HG03064 (cell line): ENCODE data around the gene IFI27.
"Not testable (repeated sequence)": the region's sequence is repeated elsewhere in the genome, so short reads cannot be mapped to it uniquely, and the experiment has no call there.

Experiments
- ATAC-seq: cut with Tn5 transposase; IDR thresholded peaks from one replicate; pipeline ENCODE4 v1.9.1; 2021; ENCODE audit warnings: low read depth; ENCODE audit not compliant: unreplicated experiment

IFI27 gene

DNA sequence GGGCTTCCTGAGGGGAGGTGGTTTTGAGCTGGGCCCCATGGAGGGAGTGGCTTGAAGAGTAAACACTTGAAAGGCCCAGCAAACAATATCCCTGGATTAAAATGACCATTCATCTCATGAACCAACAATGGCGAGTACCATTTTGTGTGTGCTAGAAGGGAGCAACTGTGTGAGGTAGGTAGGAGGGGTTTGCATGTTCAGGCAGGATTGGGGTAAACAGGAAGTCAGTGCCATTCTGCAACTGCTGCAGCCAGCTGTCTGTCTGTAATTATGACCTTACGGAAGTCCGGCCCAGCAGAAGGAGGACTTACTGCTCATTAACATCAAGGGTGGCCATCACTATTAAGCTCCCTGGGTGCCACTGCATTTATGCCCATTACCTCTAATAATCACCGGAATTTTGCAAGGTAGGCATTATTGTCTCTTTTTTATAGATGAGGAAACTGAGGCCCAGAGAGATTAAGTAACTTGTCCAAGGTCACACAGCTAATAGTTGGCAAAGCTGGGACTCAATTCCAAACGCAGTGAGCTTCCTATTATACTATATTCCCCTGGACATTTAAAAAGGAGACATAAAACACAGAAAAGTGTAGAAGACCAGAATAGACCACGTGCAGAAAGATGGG lies 35.5 kb downstream of the IFI27 start:
- no peak for ATAC-seq

DNA sequence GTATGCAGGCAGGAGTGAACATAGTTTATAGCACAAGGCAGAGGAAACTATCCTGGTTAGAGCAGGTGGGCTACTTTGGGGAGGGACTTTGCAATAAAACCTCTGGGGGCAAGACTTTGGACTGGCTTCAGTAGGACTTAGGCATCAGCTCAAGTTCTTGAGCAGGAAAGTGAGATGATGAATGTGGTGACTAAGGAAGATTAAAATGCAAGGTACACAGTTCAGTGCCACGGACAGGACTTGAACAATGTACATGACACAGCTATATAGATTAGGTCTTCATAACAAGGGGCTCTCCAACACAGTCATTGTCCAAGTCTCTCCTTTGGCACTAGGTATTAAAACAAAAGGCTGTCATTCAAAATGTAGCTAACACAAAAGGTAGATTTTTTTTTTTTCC lies 42.1 kb downstream of the IFI27 start:
- ATAC-seq: no peak

DNA sequence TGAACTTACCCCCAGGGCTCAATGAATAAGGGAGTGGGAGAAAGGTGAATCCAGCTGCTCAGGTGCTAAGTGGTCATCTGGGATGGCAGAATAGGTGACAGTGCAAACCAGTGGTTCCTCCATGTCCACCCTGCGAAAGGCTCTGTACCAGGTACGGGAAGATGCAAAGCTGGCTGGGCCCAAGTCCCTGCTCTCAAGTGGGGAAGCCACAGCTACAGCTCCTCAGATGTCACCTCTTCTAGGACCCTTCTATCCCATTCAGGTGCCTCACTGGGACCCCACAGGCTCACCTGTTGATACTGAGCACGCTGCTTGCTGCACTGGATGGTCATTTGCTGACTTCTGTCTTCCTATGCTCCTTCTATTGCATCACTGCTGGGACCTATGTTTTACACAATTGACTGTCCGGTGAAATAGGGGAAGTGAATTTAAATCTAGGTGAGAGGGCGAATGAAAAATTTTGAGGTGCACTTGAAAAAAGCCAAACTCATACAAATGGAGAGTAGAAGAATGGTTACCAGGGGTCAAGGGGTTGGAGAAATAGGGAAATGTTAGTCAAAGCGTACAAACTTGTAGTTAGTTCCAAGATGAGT lies 43.3 kb downstream of the IFI27 start:
- ATAC-seq: no peak

DNA sequence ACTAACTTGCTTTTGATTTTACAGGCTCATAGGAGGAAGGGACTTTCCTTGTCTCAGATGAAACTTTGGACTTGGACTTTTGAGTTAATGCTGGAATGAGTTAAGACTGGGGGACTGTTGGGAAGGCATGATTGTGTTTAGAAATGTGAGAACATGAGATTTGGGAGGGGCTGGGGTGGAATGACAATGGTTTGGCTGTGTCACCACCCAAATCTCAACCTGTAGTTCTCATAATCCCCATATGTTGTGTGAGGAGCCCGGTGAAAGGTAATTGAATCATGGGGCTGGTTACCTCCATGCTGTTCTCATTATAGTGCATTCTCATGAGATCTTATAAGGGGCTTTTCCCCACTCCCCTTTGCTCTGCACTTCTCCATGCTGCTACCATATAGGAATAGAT lies 45.6 kb downstream of the IFI27 start:
- not testable (repeated sequence) for ATAC-seq

DNA sequence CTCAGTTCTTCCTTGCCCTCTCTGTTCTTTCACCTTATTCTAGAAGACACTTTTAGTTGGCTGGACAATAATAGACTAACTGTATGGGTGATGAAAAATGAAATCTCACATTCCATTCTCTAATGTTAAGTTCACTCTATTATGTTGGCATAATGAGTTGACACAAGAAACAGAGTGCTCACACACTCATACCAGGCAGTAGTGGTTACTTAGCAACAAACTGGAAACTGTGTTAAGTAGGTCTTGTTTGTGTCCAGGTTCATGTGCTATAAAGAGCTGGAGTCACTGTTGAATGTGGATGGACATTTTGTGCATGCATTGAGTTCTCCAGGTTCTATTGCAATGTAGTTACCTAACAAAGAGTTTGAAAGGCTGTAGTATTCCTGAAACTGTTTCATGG lies 46.7 kb downstream of the IFI27 start:
- no peak for ATAC-seq

DNA sequence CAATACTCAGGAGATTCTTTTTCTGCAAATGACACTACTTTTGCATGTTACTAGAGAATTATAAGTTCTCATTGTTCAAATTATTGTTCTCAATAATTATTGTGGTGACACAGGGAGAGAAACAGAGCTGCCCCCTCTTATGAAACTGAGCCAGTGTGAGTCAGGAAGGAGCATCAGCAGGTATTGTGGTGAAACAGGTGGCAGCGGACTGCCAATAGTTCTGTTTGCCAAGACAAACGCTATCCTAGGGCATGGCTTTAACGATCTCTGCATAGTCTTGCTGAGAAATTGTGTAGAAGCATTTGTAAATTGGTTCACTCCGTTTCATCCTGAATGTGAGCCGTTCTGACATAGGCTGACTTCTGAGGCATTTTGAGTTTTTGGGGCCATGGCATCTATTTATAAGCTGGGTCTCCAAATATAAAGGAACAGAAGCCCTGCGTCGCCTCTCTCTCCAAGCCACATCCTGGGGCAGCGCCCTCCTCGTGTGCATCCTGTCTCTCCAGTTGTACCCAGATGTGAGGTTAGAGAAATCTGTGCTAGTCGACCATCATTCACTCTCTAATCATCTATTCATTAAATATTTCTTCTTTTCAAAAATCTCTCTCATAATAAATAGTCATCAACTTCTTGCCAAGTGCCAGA lies 47.8 kb downstream of the IFI27 start:
- ATAC-seq: no peak

DNA sequence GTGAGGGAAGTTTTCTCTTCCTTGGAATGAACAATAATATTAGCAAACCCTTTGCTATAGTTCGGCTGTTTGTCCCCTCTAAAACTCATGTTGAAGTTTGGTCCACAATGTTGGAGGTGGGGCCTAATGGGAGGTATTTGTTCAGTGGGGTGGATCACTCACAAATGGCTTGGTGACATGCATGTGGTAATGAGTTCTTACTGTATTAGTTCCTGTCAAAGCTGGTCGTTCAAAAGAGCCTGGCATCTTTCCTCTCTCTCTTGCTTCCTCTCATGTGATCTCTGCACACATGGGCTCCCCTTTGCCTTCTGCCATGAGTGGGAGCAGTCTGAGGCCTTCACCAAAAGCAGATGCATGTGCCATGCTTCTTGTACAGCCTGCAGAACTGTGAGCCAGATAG lies 50.5 kb downstream of the IFI27 start:
- no peak for ATAC-seq

DNA sequence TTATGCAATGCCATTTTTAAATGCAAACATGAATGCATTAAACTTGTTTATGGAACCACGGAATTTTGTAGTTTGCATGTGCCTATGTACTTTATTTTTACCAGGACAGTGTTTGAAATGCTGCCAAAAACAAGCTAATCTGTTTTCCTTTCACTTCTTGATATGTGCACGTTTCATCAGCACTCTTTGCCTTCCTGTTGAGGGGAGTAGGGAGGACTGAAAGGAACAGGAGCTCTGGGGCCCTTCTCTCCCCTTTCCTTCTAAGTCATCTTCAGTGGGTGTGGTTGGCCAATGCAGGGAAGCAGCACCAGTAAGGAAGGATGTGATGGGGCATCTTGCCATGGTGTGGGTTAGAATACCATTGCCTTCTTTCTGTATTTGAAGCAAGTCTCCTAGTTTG lies 51.4 kb downstream of the IFI27 start:
- ATAC-seq: no peak

DNA sequence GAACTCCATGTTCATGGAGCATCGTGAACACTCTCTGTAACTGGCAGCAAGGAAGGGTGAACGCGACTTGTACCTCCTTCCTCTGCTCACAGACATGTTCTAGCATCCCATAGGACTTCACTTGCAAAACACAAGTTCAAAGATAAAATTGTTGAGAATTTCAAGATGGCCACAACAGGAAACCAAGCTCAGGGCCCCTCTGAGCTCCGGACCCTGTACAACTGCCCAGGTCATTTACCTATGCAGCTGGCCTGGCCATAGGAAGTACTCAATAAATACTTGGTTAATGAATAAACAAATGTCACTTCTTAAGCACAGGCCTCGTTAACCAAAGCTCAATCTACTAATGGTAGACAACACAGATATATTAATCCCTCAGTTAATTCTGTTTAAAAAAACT lies 51.9 kb downstream of the IFI27 start:
- no peak for ATAC-seq

DNA sequence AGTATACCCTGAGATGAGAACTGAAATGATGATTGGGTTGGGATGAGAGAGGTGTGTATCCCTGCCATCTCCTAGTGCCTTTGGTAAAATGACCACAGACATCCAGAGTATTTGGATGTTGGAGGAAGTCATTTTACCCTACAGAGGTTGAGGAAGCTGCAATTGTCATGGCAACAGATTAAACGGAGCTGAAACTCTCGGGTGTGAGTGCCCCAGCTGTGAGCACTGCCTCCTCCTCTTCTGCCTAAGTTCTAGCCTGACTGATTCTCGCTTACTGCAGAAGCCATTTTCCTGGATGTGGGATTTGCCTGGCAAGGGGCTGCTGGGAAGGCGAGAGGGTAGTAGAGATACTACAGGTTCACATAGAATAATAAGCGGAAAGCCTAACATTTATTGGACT lies 53.3 kb downstream of the IFI27 start:
- ATAC-seq: no peak

DNA sequence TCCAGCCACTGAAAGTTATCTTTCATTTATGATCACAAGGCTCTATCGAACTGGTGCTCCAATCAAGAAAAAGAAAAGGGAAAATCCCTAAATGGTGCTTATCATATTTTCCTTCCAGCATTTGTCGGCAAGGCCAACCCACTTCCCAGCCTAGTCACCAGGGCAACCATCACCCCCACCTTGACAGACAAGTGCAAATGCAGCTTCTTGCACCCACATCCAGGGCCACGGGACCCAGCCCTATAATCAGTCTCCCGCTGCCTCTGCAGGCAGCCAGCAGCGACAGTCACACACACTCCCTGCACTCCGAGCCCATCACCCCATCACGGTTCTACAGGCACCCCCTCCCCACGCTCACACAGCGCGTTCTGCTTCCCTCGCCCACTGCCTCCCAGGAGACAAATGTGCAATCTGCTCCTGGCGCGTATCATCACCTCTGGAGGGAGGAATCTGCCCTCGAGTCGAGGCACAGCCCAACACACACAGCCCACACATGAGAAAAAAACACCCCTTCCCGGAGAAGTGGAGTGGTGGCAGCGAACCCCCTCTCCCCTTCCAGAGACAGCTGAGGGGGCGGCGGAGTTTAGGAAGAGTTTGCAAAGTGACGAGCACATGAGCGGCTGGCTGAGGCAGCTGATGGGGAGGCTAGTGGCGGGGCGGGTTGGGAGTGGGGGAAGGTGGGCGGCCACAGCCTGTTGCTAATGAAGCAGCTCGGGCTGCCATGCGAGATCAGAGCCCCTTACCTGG lies 54.3 kb downstream of the IFI27 start:
- no peak for ATAC-seq

DNA sequence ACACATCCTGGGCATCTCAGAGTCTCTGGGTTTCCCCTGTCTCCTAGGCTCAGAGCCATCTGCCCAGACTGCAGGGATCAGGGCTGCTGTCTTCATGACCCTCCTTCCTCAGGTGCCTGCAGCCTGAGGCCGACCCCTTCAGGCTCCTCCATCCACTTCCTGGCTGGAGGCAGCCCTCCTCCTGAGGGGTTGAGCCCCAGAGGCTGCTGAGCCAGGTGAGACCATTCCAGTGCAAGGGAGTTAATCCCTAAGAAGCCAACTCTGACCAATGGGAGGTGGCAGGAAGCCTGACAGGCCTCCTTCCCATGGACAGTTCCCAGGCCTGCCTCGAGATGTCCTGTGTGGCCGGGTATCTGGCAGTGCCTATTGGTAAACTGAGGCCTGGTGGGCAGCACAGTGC lies 55.2 kb downstream of the IFI27 start:
- no peak for ATAC-seq
